ENCODE results near the gene RNF141. TPM values are rescaled to one million over a fixed set of nuclear protein-coding genes. Genes with fewer than 3 reads are reported as not detected.

The RNF141 gene
- total and polyA plus RNA-seq, 10 of the 15 experiments (the other 5 are each of a cell fraction or from before 2014, with no cell fraction given) = 7.6 to 36.8 (median 13.6) TPM

DNA sequence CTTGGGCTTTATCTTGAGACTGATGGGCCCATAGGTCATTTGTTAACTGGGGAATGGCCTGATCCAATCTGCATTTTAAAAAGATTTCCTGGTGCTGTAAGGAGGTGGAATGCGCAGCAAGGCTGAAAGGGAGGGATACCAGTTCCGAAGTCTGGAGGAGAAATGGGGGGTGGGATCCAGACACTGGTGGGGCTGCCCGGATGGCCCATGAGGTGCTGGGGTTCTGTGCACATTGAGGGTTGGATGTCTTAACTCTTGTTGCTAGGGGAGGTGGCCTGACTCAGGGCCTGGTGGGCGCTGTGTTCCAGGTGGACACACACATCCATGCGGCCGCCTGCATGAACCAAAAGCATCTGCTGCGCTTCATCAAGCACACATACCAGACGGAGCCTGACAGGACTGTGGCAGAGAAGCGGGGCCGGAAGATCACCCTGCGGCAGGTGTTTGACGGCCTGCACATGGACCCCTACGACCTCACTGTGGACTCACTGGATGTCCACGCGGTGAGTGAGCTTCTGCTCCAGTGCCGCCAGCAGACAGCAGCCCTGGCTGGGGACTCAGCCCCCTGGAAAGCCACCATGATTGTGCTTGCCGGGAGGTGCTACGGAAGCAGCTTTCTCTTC is 47.8 kb downstream of the RNF141 start:
- no peak overlapping the region for H3K27ac ChIP-seq (ENCODE audit: control insufficient read depth, insufficient read depth)
- CTCF ChIA-PET = no interaction called here
- no TSS peak for BruUV-seq (replicated peaks)
- no peaks in the 10 kb centered on the region for H3K79me2 ChIP-seq (ENCODE audit: control insufficient read depth, insufficient read depth, low read length)
- ATAC-seq (no peak), FAIRE-seq (no peak), DNase-seq (ENCODE audit: low read depth, low spot score) (no peak)
- no peak overlapping the region for H3K4me3 ChIP-seq
- H3K4me1 ChIP-seq (ENCODE audit: control insufficient read depth, insufficient read depth, low read length) = peaks cover 14% of the 10 kb centered on the region
- H3K4me2 ChIP-seq (ENCODE audit: control insufficient read depth, insufficient read depth) = no peak overlapping the region
- in situ Hi-C loops (cut with MboI) = no loop called here
- no peak overlapping the region for H2AFZ ChIP-seq (ENCODE audit: control insufficient read depth, low read depth, low read length)
- no peaks in the 10 kb centered on the region; the same call in 2 of the 3 replicates for H3K9me3 ChIP-seq (replicated peaks; ENCODE audit: control insufficient read depth, insufficient read depth, low read length)
- SMC1A ChIA-PET (ENCODE audit: uncharacterized antibody, unreplicated experiment) = no interaction called here
- 80% methylated on average over 17 of the region's 18 CpGs for WGBS (ENCODE audit: insufficient coverage, insufficient replicate concordance, low lambda C conversion rate, missing lambda C conversion rate)
- POLR2A ChIA-PET = no interaction called here
- TF ChIP-seq TBL1XR1 (IDR thresholded peaks at IDR 0.05; ENCODE audit: low read depth, low read length) (no peak), PAX5 (IDR thresholded peaks at IDR 0.05; ENCODE audit: borderline replicate concordance, low read depth, low read length) (no peak), ZNF622 (IDR thresholded peaks at IDR 0.05) (no peak), POLR2A (IDR thresholded peaks at IDR 0.05; ENCODE audit: low read depth, low read length) (no peak), FOS (IDR thresholded peaks at IDR 0.05; ENCODE audit: borderline replicate concordance, extremely low read depth, insufficient read length) (no peak), ZBED1 (IDR thresholded peaks at IDR 0.05; ENCODE audit: borderline replicate concordance) (no peak), USF2 (IDR thresholded peaks at IDR 0.05; ENCODE audit: borderline replicate concordance, low read depth, low read length) (no peak), RBBP5 (conservative IDR thresholded peaks at IDR 0.05) (no peak), SIN3A (IDR thresholded peaks at IDR 0.05; ENCODE audit: low read depth, low read length) (no peak), BMI1 (IDR thresholded peaks at IDR 0.05; ENCODE audit: borderline replicate concordance) (no peak), ASH2L (IDR thresholded peaks at IDR 0.05; ENCODE audit: borderline replicate concordance, low read depth) (no peak), PML (IDR thresholded peaks at IDR 0.05; ENCODE audit: low read length) (no peak), RAD21 (IDR thresholded peaks at IDR 0.05; ENCODE audit: insufficient read depth, low read depth, low read length) (no peak), EP300 (IDR thresholded peaks at IDR 0.05; ENCODE audit: borderline replicate concordance in 1 of 2, control insufficient read depth in 1 of 2, low read depth in 2 of 2, low read length in 2 of 2) (no peak), SRF (IDR thresholded peaks at IDR 0.05; ENCODE audit: low read depth in 2 of 2, low read length in 2 of 2) (no peak), ZNF24 (IDR thresholded peaks at IDR 0.05) (no peak), ELK1 (IDR thresholded peaks at IDR 0.05; ENCODE audit: low read depth, low read length) (no peak), SMAD5 (IDR thresholded peaks at IDR 0.05; ENCODE audit: low read depth) (no peak), JUNB (IDR thresholded peaks at IDR 0.05) (no peak), SPI1 (IDR thresholded peaks at IDR 0.05; ENCODE audit: borderline replicate concordance, insufficient read depth, low read depth, low read length) (no peak)
- H3K9ac ChIP-seq (ENCODE audit: control insufficient read depth, insufficient read depth, low read length) = no peak overlapping the region
- H3K27me3 ChIP-seq (replicated peaks in 1 of 2; ENCODE audit: control insufficient read depth in 2 of 2, insufficient read depth in 2 of 2, low read length in 1 of 2) = no peaks in the 10 kb centered on the region
- H3K36me3 ChIP-seq (ENCODE audit: control insufficient read depth in 2 of 2, insufficient read depth in 2 of 2, low read length in 1 of 2) = peaks cover 0 to 7% of the 10 kb centered on the region in 2 experiments; a peak in 2 of 4 replicates
- RAD21 ChIA-PET (ENCODE audit: unreplicated experiment) = no interaction called here
- H4K20me1 ChIP-seq (ENCODE audit: control insufficient read depth, insufficient read depth) = no peaks in the 10 kb centered on the region
- intact Hi-C loops (cut with micrococcal nuclease; ENCODE audit: unreplicated experiment) = no loop called here

Data from GM12878 (cell line).